K562 (cell line): Measurements from ENCODE around the gene APEX1. TPM values are rescaled to one million over a fixed set of nuclear protein-coding genes. Genes with fewer than 3 reads are reported as not detected.

Experiments used
- ATF1 ChIP-seq, 2 experiments: fragments of 450-650 bp in 1 of 2; IDR thresholded peaks; 2 replicates each; pipeline ENCODE4 v1.6.1; 2016; ENCODE audit warnings: missing compliant biosample characterization in 1 of 2, missing genetic modification characterization in 1 of 2
- BCL6 ChIP-seq: fragments of 250-450 bp; sonication (Bioruptor Pico); IDR thresholded peaks from 2 replicates; pipeline ENCODE4 v1.4.0; 2020
- E2F3 ChIP-seq: fragments of 250-450 bp; sonication (Bioruptor Pico); IDR thresholded peaks from 2 replicates; pipeline ENCODE4 v1.4.0; 2020; ENCODE audit warnings: mild to moderate bottlenecking
- EP400 ChIP-seq: fragments of 450-650 bp; IDR thresholded peaks from 2 replicates; pipeline ENCODE4 v1.6.1; 2017; ENCODE audit warnings: antibody characterized with exemption, mild to moderate bottlenecking, moderate library complexity
- HNRNPUL1 ChIP-seq: fragments of 200-400 bp; formaldehyde crosslinking; IDR thresholded peaks from 2 replicates; pipeline ENCODE4 v1.6.1; 2017; ENCODE audit warnings: low read length
- HSF4 ChIP-seq: fragments of 250-450 bp; sonication (Bioruptor Pico); IDR thresholded peaks from 2 replicates; pipeline ENCODE4 v2.1.2; 2022; ENCODE audit warnings: mild to moderate bottlenecking, moderate library complexity, borderline replicate concordance
- KDM5B ChIP-seq: fragments of 200-600 bp; sonication (generic); IDR thresholded peaks from 2 replicates; pipeline ENCODE4 v1.6.1; 2012; ENCODE audit warnings: low read depth, mild to moderate bottlenecking, moderate library complexity, low read length, control low read depth, inconsistent platforms; ENCODE audit not compliant: insufficient replicate concordance
- LARP7 ChIP-seq: fragments of 450-650 bp; IDR thresholded peaks from 2 replicates; pipeline ENCODE4 v1.6.1; 2016
- MAX ChIP-seq: sonication (generic); formaldehyde crosslinking; IDR thresholded peaks from 2 replicates; pipeline ENCODE4 v1.9.0; 2022; ENCODE audit warnings: mild to moderate bottlenecking, missing genetic modification reagents
- MYC ChIP-seq, 2 experiments: fragments of 250-450 bp in 1 of 2; sonication (Bioruptor Pico) in 1 of 2; IDR thresholded peaks; 2 replicates each; pipeline versions ENCODE4 v1.5.1 to v1.6.1; 2012 to 2021; ENCODE audit warnings: low read depth in 2 of 2, borderline replicate concordance in 1 of 2, improper control_type of control experiment in 1 of 2, low read length in 1 of 2, mild to moderate bottlenecking in 1 of 2, moderate library complexity in 1 of 2
- MYNN ChIP-seq, 2 experiments: sonication (generic); formaldehyde crosslinking in 1 of 2; IDR thresholded peaks; 2 replicates each; pipeline versions ENCODE4 v1.5.0 to v1.6.1; 2016 to 2020; ENCODE audit warnings: antibody characterized with exemption in 1 of 2, missing genetic modification reagents in 1 of 2
- NFE2 ChIP-seq: IDR thresholded peaks from 2 replicates; pipeline ENCODE4 v1.6.1; 2014; ENCODE audit warnings: antibody characterized with exemption, low read depth
- RBFOX2 ChIP-seq: fragments of 200-400 bp; formaldehyde crosslinking; IDR thresholded peaks from 2 replicates; pipeline ENCODE4 v1.6.1; 2017; ENCODE audit warnings: low read depth, mild to moderate bottlenecking, low read length, moderate library complexity
- SLC30A9 ChIP-seq: fragments of 250-450 bp; sonication (Bioruptor Pico); IDR thresholded peaks from 2 replicates; pipeline ENCODE4 v1.8.0; 2022; ENCODE audit warnings: mild to moderate bottlenecking, moderate library complexity
- TAF1 ChIP-seq: IDR thresholded peaks from 2 replicates; pipeline ENCODE4 v1.6.1; 2011; ENCODE audit warnings: mild to moderate bottlenecking, low read length, moderate library complexity; ENCODE audit not compliant: insufficient read depth, control insufficient read depth, severe bottlenecking; ENCODE audit errors: extremely low read depth
- TGIF2 ChIP-seq: sonication (generic); formaldehyde crosslinking; IDR thresholded peaks from 2 replicates; pipeline ENCODE4 v1.8.1; 2022; ENCODE audit warnings: mild to moderate bottlenecking, missing genetic modification reagents, moderate library complexity
- TSC22D4 ChIP-seq: fragments of 450-650 bp; IDR thresholded peaks from 2 replicates; pipeline ENCODE4 v1.6.1; 2016; ENCODE audit warnings: missing genetic modification characterization, missing biosample characterization, control low read depth
- XRCC4 ChIP-seq: IDR thresholded peaks from one replicate; pipeline ENCODE4 v1.6.1; 2011; ENCODE audit not compliant: insufficient read depth, insufficient read length; ENCODE audit errors: extremely low read depth
- ZEB2 ChIP-seq: fragments of 450-650 bp; IDR thresholded peaks from 2 replicates; pipeline ENCODE4 v1.6.1; 2016
- ZNF133 ChIP-seq: fragments of 250-450 bp; sonication (Bioruptor Pico); IDR thresholded peaks from 2 replicates; pipeline ENCODE4 v1.4.0; 2020; ENCODE audit warnings: mild to moderate bottlenecking
- ZNF175 ChIP-seq: fragments of 200-800 bp; sonication (Bioruptor generic); IDR thresholded peaks from 2 replicates; pipeline ENCODE4 v1.6.1; 2016; ENCODE audit warnings: low read depth, mild to moderate bottlenecking, missing genetic modification characterization, missing compliant biosample characterization
- ZNF232 ChIP-seq: sonication (generic); formaldehyde crosslinking; IDR thresholded peaks from 2 replicates; pipeline ENCODE4 v1.8.0; 2022; ENCODE audit warnings: mild to moderate bottlenecking, missing genetic modification reagents
- ZNF280A ChIP-seq: fragments of 450-650 bp; IDR thresholded peaks from 2 replicates; pipeline ENCODE4 v1.6.1; 2018; ENCODE audit warnings: mild to moderate bottlenecking, low read depth; ENCODE audit not compliant: partially characterized antibody
- ZNF395 ChIP-seq: fragments of 200-800 bp; sonication (Bioruptor generic); IDR thresholded peaks from 2 replicates; pipeline ENCODE4 v1.6.1; 2017; ENCODE audit warnings: missing genetic modification characterization, missing compliant biosample characterization
- ZNF75A ChIP-seq: fragments of 450-650 bp; formaldehyde crosslinking; IDR thresholded peaks from 2 replicates; pipeline ENCODE4 v1.4.0; 2020; ENCODE audit warnings: mild to moderate bottlenecking
- polyA plus RNA-seq, 8 experiments: library from polyadenylated mRNA; depleted of rRNA in 4 of 8; stranded (reverse) in 5 of 8; unstranded in 3 of 8; fragments of >200 nt; fragmentation: Nextera tagmentation in 2 of 8; fragmentation: Illumina TruSeq in 1 of 8; extraction: Ambion mirVana in 2 of 8; extraction: Trizol in 1 of 8; gene quantifications; 2 replicates each; pipeline versions ENCODE4 v1.2.1 to v1.2.3, GENCODE V29; 2011 to 2014; ENCODE audit warnings: inconsistent platforms in 1 of 8, missing spikeins in 1 of 8
- total RNA-seq, 7 experiments: library from RNA; depleted of rRNA in 6 of 7; stranded (reverse); fragments of >200 nt in 6 of 7; fragmentation: Illumina TruSeq in 2 of 7; extraction: Trizol in 2 of 7; gene quantifications; 2 replicates each; pipeline versions ENCODE4 v1.2.1 to v1.2.3, GENCODE V29; 2011 to 2021; ENCODE audit warnings: low replicate concordance in 1 of 7

The APEX1 gene
- total and polyA plus RNA-seq, 9 of the 15 experiments (the other 6 are each of a cell fraction or from before 2014, with no cell fraction given), result 50.2 to 274 (median 158) TPM

GRCh38 chr14:20455355-20456300 lies 602 bp downstream of the APEX1 start (continued):
- 0 out of 2 replicates have a peak, but pooled peaks have one; percentile 46 for TF ChIP-seq ZNF175 (CRISPR knock-in tag)
- no peak for TF ChIP-seq TSC22D4 (tag)
- TF ChIP-seq MYNN (IDR thresholded peaks at IDR 0.05), result no peak
- TF ChIP-seq MYNN (CRISPR knock-in tag; IDR thresholded peaks at IDR 0.05), result no peak
- TF ChIP-seq ATF1 (CRISPR knock-in tag; IDR thresholded peaks at IDR 0.05), result no peak
- TF ChIP-seq ATF1 (tag; IDR thresholded peaks at IDR 0.05), result peak; percentile 84
- no peak for TF ChIP-seq SLC30A9 (CRISPR knock-in tag)
- peak; percentile 56; the same call in 1 of the 2 replicates for TF ChIP-seq ZEB2
- 0 out of 2 replicates have a peak, but pooled peaks have one; percentile 56 for TF ChIP-seq E2F3 (CRISPR knock-in tag)
- TF ChIP-seq BCL6, result no peak
- no peak; the same call in 1 of the 2 replicates for TF ChIP-seq MYC (IDR thresholded peaks at IDR 0.05; ENCODE audit: low read depth, low read length)
- no peak for TF ChIP-seq MYC (CRISPR knock-in tag; IDR thresholded peaks at IDR 0.05; ENCODE audit: borderline replicate concordance, low read depth)
- TF ChIP-seq LARP7, result no peak
- TF ChIP-seq TGIF2 (CRISPR knock-in tag), result no peak
- TF ChIP-seq EP400, result peak; percentile 67
- no peak for TF ChIP-seq XRCC4
- no peak for TF ChIP-seq ZNF280A
- TF ChIP-seq HNRNPUL1, result no peak
- peak; percentile 14; the same call in 1 of the 2 replicates for TF ChIP-seq RBFOX2
- no peak for TF ChIP-seq ZNF232 (CRISPR knock-in tag)
- TF ChIP-seq HSF4 (CRISPR knock-in tag), result no peak
- no peak for TF ChIP-seq ZNF395
- TF ChIP-seq ZNF133 (CRISPR knock-in tag), result no peak
- TF ChIP-seq KDM5B, result peak; percentile 27
- no peak for TF ChIP-seq NFE2
- TF ChIP-seq TAF1, result no peak
- TF ChIP-seq MAX (CRISPR knock-in tag), result peak; percentile 63
- no peak for TF ChIP-seq ZNF75A (CRISPR knock-in tag)
